Panc1 (cell line): Measurements from ENCODE around the gene SKA2. TPM values are rescaled to one million over a fixed set of nuclear protein-coding genes. Genes with fewer than 3 reads are reported as not detected.
A peak's percentile ranks its signal among the peaks of the same experiment; 100 is the strongest.

Source experiments
- ATAC-seq: fragments of 200-7000 bp; cut with Tn5 transposase; 2 replicates; pipeline ENCODE4 v1.9.1; 2020; ENCODE audit warnings: mild to moderate bottlenecking, moderate library complexity
- BruUV-seq: library from RNA; stranded (reverse); fragments of 400-500 nt; replicated peaks from 2 replicates; lab custom pipeline; 2021; lab: Mats Ljungman, UMichigan
- CTCF ChIA-PET: fragments of 300-600 bp; sonication (Branson Sonifier 250); formaldehyde crosslinking; loops from one replicate; lab custom pipeline; 2022; ENCODE audit warnings: antibody characterized with exemption; lab: Charles Lee
- POLR2A ChIA-PET: fragments of 300-600 bp; sonication (Branson Sonifier 250); formaldehyde crosslinking; loops from one replicate; lab custom pipeline; 2022; ENCODE audit warnings: antibody characterized with exemption; lab: Charles Lee
- DNase-seq: peaks from one replicate; pipeline ENCODE4 v3.0.0-alpha.2; 2010; ENCODE audit warnings: low read depth, low spot score
- H3K27ac ChIP-seq: 2 replicates; pipeline ENCODE4 v1.5.1; 2011; ENCODE audit warnings: mild to moderate bottlenecking, low read length, inconsistent platforms
- H3K27me3 ChIP-seq: fragments of 200-500 bp; sonication (Bioruptor generic); 2 replicates; pipeline ENCODE4 v1.6.0; 2014; ENCODE audit warnings: low read length, inconsistent platforms; ENCODE audit not compliant: control insufficient read depth, insufficient read depth
- H3K36me3 ChIP-seq: fragments of 200-500 bp; sonication (Bioruptor generic); 2 replicates; pipeline ENCODE4 v1.5.1; 2014; ENCODE audit warnings: inconsistent platforms, mild to moderate bottlenecking, low read length, moderate library complexity; ENCODE audit not compliant: control insufficient read depth, insufficient read depth
- H3K4me1 ChIP-seq: 2 replicates; pipeline ENCODE4 v1.5.1; 2011; ENCODE audit warnings: inconsistent platforms, mild to moderate bottlenecking, low read length, moderate library complexity; ENCODE audit not compliant: control insufficient read depth, insufficient read depth
- H3K4me3 ChIP-seq, 2 experiments: 2 replicates each; pipeline ENCODE4 v1.5.1; 2011 to 2012; ENCODE audit warnings: low read depth in 2 of 2, low read length in 2 of 2, mild to moderate bottlenecking in 2 of 2, inconsistent platforms in 1 of 2, moderate library complexity in 1 of 2
- H3K9me3 ChIP-seq: fragments of 200-500 bp; sonication (Bioruptor generic); 2 replicates; pipeline ENCODE4 v1.5.1; 2014; ENCODE audit warnings: low read depth, mild to moderate bottlenecking, inconsistent platforms, low read length, moderate library complexity; ENCODE audit not compliant: control insufficient read depth, insufficient read depth
- POLR2AphosphoS5 ChIP-seq: IDR thresholded peaks from 2 replicates; pipeline ENCODE4 v1.6.1; 2012; ENCODE audit warnings: mild to moderate bottlenecking, low read depth, low read length, moderate library complexity
- SIN3A ChIP-seq: IDR thresholded peaks from 2 replicates; pipeline ENCODE4 v1.6.1; 2012; ENCODE audit warnings: low read depth, mild to moderate bottlenecking, low read length, moderate library complexity, borderline replicate concordance; ENCODE audit not compliant: insufficient read depth
- TCF7L2 ChIP-seq: IDR thresholded peaks from 2 replicates; pipeline ENCODE4 v1.6.1; 2011; ENCODE audit warnings: mild to moderate bottlenecking, low read depth, low read length, inconsistent platforms
- in situ Hi-C: cut with HindIII; loops from 2 replicates; pipeline ENCODE4 v1.10.0; 2016; ENCODE audit warnings: low sequenced_read_pairs, low pct_unique_long_range_greater_than_20kb
- intact Hi-C: fragments of 100-400 bp; cut with micrococcal nuclease; formaldehyde crosslinking; loops from one replicate; pipeline ENCODE4 v1.10.0; 2022; ENCODE audit not compliant: unreplicated experiment
- total RNA-seq: library from RNA; stranded (reverse); gene quantifications from one replicate; pipeline ENCODE4 v1.2.1, GENCODE V29; 2021; ENCODE audit not compliant: unreplicated experiment
- TF ChIP-seq, protein P1 (sequence below), 2 experiments: IDR thresholded peaks; 2 replicates each; pipeline ENCODE4 v1.6.1; 2011 to 2012; ENCODE audit warnings: low read depth in 2 of 2, control low read depth in 1 of 2, low read length in 1 of 2, mild to moderate bottlenecking in 1 of 2, moderate library complexity in 1 of 2; ENCODE audit not compliant: insufficient read depth in 1 of 2
- TF ChIP-seq, protein P2 (sequence below): fragments of 450-650 bp; IDR thresholded peaks from 2 replicates; pipeline ENCODE4 v1.5.1; 2017; ENCODE audit warnings: mild to moderate bottlenecking

Gene SKA2
- total RNA-seq, 1 experiment from 2014 or later, result 30.3 TPM

GRCh38 chr17:59110973-59111372 is 44.0 kb downstream of the SKA2 start:
- Histone ChIP-seq H3K27me3 (no peaks in the 10 kb centered on the region), H3K9me3 (no peaks in the 10 kb centered on the region), H3K27ac (no peak overlapping the region), H3K36me3 (no peaks in the 10 kb centered on the region; the same call in none of the 2 replicates), H3K4me3 (no peak overlapping the region), H3K4me1 (no peaks in the 10 kb centered on the region)
- BruUV-seq, result TSS peak; percentile 51
- DNase-seq, result no peak
- intact Hi-C loops, result no loop called here
- ATAC-seq, result no peak
- in situ Hi-C loops, result no loop called here
- ChIA-PET POLR2A (interaction anchor here (0.6 to 1.2 kb wide), 2 partner anchors 13 to 50 kb away, joined by 5 to 8 read pairs; no protein-coding TSS in a partner anchor), CTCF (no interaction called here)
- TF ChIP-seq TCF7L2 (no peak), SIN3A (no peak), POLR2AphosphoS5 (no peak)
- TF ChIP-seq, protein P1, sequence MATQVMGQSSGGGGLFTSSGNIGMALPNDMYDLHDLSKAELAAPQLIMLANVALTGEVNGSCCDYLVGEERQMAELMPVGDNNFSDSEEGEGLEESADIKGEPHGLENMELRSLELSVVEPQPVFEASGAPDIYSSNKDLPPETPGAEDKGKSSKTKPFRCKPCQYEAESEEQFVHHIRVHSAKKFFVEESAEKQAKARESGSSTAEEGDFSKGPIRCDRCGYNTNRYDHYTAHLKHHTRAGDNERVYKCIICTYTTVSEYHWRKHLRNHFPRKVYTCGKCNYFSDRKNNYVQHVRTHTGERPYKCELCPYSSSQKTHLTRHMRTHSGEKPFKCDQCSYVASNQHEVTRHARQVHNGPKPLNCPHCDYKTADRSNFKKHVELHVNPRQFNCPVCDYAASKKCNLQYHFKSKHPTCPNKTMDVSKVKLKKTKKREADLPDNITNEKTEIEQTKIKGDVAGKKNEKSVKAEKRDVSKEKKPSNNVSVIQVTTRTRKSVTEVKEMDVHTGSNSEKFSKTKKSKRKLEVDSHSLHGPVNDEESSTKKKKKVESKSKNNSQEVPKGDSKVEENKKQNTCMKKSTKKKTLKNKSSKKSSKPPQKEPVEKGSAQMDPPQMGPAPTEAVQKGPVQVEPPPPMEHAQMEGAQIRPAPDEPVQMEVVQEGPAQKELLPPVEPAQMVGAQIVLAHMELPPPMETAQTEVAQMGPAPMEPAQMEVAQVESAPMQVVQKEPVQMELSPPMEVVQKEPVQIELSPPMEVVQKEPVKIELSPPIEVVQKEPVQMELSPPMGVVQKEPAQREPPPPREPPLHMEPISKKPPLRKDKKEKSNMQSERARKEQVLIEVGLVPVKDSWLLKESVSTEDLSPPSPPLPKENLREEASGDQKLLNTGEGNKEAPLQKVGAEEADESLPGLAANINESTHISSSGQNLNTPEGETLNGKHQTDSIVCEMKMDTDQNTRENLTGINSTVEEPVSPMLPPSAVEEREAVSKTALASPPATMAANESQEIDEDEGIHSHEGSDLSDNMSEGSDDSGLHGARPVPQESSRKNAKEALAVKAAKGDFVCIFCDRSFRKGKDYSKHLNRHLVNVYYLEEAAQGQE (IDR thresholded peaks at IDR 0.05; ENCODE audit: insufficient read depth in 1 of 2, low read depth in 2 of 2, low read length in 1 of 2), result no peak
- TF ChIP-seq, protein P2, sequence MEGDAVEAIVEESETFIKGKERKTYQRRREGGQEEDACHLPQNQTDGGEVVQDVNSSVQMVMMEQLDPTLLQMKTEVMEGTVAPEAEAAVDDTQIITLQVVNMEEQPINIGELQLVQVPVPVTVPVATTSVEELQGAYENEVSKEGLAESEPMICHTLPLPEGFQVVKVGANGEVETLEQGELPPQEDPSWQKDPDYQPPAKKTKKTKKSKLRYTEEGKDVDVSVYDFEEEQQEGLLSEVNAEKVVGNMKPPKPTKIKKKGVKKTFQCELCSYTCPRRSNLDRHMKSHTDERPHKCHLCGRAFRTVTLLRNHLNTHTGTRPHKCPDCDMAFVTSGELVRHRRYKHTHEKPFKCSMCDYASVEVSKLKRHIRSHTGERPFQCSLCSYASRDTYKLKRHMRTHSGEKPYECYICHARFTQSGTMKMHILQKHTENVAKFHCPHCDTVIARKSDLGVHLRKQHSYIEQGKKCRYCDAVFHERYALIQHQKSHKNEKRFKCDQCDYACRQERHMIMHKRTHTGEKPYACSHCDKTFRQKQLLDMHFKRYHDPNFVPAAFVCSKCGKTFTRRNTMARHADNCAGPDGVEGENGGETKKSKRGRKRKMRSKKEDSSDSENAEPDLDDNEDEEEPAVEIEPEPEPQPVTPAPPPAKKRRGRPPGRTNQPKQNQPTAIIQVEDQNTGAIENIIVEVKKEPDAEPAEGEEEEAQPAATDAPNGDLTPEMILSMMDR, result no peak

- BruUV-seq, result no TSS peak
- no peaks in the 10 kb centered on the region; the same call in none of the 2 replicates for H3K36me3 ChIP-seq
- intact Hi-C loops, result no loop called here
- ChIA-PET POLR2A (no interaction called here), CTCF (no interaction called here)
- in situ Hi-C loops, result no loop called here
- no peak overlapping the region; a peak in 1 of 4 replicates for H3K4me3 ChIP-seq
- no peaks in the 10 kb centered on the region for H3K9me3 ChIP-seq
- DNase-seq (no peak), ATAC-seq (no peak)
- no peaks in the 10 kb centered on the region for H3K27me3 ChIP-seq
- peaks cover 7% of the 10 kb centered on the region for H3K4me1 ChIP-seq
- 0 out of 2 replicates have a peak overlapping the region, but pooled peaks have one; percentile 34 for H3K27ac ChIP-seq
- TF ChIP-seq TCF7L2, result no peak
- TF ChIP-seq, protein P1 (IDR thresholded peaks at IDR 0.05; ENCODE audit: insufficient read depth in 1 of 2, low read depth in 2 of 2, low read length in 1 of 2), result no peak
- TF ChIP-seq, protein P2, result no peak
- TF ChIP-seq POLR2AphosphoS5, result no peak
- TF ChIP-seq SIN3A, result no peak
Measured at GRCh38 chr17:59108400-59109102, 46.4 kb downstream of the SKA2 start.
